Measurements from ENCODE around the gene SFI1. TPM values are rescaled to one million over a fixed set of nuclear protein-coding genes. Genes with fewer than 3 reads are reported as not detected.

Gene SFI1
- polyA plus RNA-seq, 1 donor (not counting 4 experiments of a cell fraction or from before 2014, with no cell fraction given) = 10.7 TPM

DNA sequence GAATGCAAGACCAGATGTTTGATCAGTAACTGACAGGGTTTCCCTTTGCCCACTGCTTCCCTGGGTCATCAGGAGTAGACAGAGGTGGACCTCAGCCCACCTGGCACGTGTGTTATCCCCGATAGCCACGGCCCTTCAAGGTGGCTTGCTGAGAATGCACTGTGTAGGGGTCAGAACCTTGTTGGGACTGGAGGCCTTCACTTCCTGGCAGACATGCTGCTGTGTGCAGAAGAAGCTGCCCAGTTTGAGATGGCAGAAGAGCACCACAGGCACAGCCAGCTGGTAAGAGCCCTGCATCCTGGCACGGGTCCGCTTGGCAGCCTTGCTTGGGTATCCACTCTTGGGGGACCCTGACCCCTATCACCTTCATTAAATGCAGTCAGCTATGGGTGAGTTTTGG lies 81.8 kb downstream of the SFI1 start:
- no peak overlapping the region for H2AFZ ChIP-seq (ENCODE audit: control insufficient read depth, low read length)
- no peak overlapping the region for H3K9ac ChIP-seq (ENCODE audit: control insufficient read depth, extremely low read depth, insufficient read depth, low read length)
- H3K9me3 ChIP-seq (ENCODE audit: control insufficient read depth, low read depth, low read length) = no peaks in the 10 kb centered on the region
- H3K79me2 ChIP-seq (ENCODE audit: control insufficient read depth, insufficient read depth, low read length) = no peaks in the 10 kb centered on the region
- H3K27me3 ChIP-seq (ENCODE audit: control insufficient read depth, extremely low read depth, insufficient read depth, low read length) = no peaks in the 10 kb centered on the region
- dilution Hi-C loops (cut with MboI; ENCODE audit: extremely low pct_ligation_motif_present, low sequenced_read_pairs) = no loop called here
- DNase-seq (ENCODE audit: low read depth, low spot score) = no peak
- H3K9me1 ChIP-seq (ENCODE audit: control insufficient read depth, extremely low read depth, insufficient read depth, low read length) = no peaks in the 10 kb centered on the region
- no peak for FAIRE-seq
- H3K4me2 ChIP-seq (ENCODE audit: control insufficient read depth, extremely low read depth, insufficient read depth, low read depth, low read length) = no peak overlapping the region
- H3K27ac ChIP-seq (ENCODE audit: control insufficient read depth, insufficient read depth, low read length) = no peak overlapping the region
- H3K4me3 ChIP-seq (ENCODE audit: control insufficient read depth in 2 of 3, extremely low read depth in 1 of 3, insufficient read depth in 2 of 3, low read depth in 1 of 3, low read length in 3 of 3) = no peak overlapping the region
- no peaks in the 10 kb centered on the region for H3K4me1 ChIP-seq (ENCODE audit: control insufficient read depth, extremely low read depth, insufficient read depth, low read length)
- H4K20me1 ChIP-seq (ENCODE audit: control insufficient read depth, extremely low read depth, insufficient read depth, low read length) = no peaks in the 10 kb centered on the region
- H3K36me3 ChIP-seq (ENCODE audit: control insufficient read depth in 2 of 2, extremely low read depth in 1 of 2, insufficient read depth in 2 of 2, low read length in 2 of 2) = peaks cover 0 to 6% of the 10 kb centered on the region in 2 experiments
- no peak for TF ChIP-seq EZH2 (IDR thresholded peaks at IDR 0.05; ENCODE audit: low read length)
- TF ChIP-seq CTCF (optimal IDR thresholded peaks at IDR 0.05 in 1 of 3, IDR thresholded peaks at IDR 0.05 in 1 of 3, conservative IDR thresholded peaks at IDR 0.05 in 1 of 3; ENCODE audit: extremely low read depth in 1 of 3, insufficient read depth in 2 of 3, low read length in 3 of 3) = no peak

DNA sequence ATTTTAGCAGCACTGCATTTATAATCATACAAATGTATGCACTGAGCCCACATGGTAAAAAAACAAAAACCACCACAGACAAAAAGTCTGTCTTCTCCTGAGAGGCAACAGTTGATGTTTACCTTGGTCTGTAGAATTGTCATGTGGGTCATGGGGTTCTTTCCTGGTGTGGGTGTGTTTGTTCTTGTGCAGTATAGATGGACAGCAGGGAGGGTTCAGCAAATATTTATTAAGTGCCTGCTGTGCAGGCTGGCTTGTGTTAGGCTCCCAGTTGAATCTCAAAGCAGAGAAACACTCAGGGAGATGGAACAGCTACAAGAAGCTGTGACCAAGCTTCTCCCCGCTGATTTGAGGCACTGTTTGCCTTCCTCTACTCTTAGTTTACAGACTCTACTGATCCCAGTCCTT lies 83.5 kb downstream of the SFI1 start:
- Histone ChIP-seq H3K36me3 (ENCODE audit: control insufficient read depth in 2 of 2, extremely low read depth in 1 of 2, insufficient read depth in 2 of 2, low read length in 2 of 2) (peaks cover 0 to 6% of the 10 kb centered on the region in 2 experiments), H3K4me1 (ENCODE audit: control insufficient read depth, extremely low read depth, insufficient read depth, low read length) (no peaks in the 10 kb centered on the region), H4K20me1 (ENCODE audit: control insufficient read depth, extremely low read depth, insufficient read depth, low read length) (no peaks in the 10 kb centered on the region), H3K27me3 (ENCODE audit: control insufficient read depth, extremely low read depth, insufficient read depth, low read length) (no peaks in the 10 kb centered on the region), H3K9ac (ENCODE audit: control insufficient read depth, extremely low read depth, insufficient read depth, low read length) (no peak overlapping the region), H3K9me1 (ENCODE audit: control insufficient read depth, extremely low read depth, insufficient read depth, low read length) (no peaks in the 10 kb centered on the region), H3K79me2 (ENCODE audit: control insufficient read depth, insufficient read depth, low read length) (no peaks in the 10 kb centered on the region), H2AFZ (ENCODE audit: control insufficient read depth, low read length) (no peak overlapping the region), H3K4me3 (ENCODE audit: control insufficient read depth in 2 of 3, extremely low read depth in 1 of 3, insufficient read depth in 2 of 3, low read depth in 1 of 3, low read length in 3 of 3) (no peak overlapping the region), H3K4me2 (ENCODE audit: control insufficient read depth, extremely low read depth, insufficient read depth, low read depth, low read length) (no peak overlapping the region), H3K27ac (ENCODE audit: control insufficient read depth, insufficient read depth, low read length) (no peak overlapping the region), H3K9me3 (ENCODE audit: control insufficient read depth, low read depth, low read length) (no peaks in the 10 kb centered on the region)
- DNase-seq (ENCODE audit: low read depth, low spot score) (no peak), FAIRE-seq (no peak)
- TF ChIP-seq CTCF (optimal IDR thresholded peaks at IDR 0.05 in 1 of 3, IDR thresholded peaks at IDR 0.05 in 1 of 3, conservative IDR thresholded peaks at IDR 0.05 in 1 of 3; ENCODE audit: extremely low read depth in 1 of 3, insufficient read depth in 2 of 3, low read length in 3 of 3) (no peak), EZH2 (IDR thresholded peaks at IDR 0.05; ENCODE audit: low read length) (no peak)
- dilution Hi-C loops (cut with MboI; ENCODE audit: extremely low pct_ligation_motif_present, low sequenced_read_pairs) = no loop called here
